HG03025 (cell line): ENCODE data around the gene CACNA2D3.
"Not testable (repeated sequence)": the region's sequence is repeated elsewhere in the genome, so short reads cannot be mapped to it uniquely, and the experiment has no call there.

Experiments used
- ATAC-seq: cut with Tn5 transposase; IDR thresholded peaks from one replicate; pipeline ENCODE4 v1.9.1; 2021; ENCODE audit warnings: mild to moderate bottlenecking, moderate library complexity; ENCODE audit not compliant: unreplicated experiment, low FRiP score

The CACNA2D3 gene

DNA sequence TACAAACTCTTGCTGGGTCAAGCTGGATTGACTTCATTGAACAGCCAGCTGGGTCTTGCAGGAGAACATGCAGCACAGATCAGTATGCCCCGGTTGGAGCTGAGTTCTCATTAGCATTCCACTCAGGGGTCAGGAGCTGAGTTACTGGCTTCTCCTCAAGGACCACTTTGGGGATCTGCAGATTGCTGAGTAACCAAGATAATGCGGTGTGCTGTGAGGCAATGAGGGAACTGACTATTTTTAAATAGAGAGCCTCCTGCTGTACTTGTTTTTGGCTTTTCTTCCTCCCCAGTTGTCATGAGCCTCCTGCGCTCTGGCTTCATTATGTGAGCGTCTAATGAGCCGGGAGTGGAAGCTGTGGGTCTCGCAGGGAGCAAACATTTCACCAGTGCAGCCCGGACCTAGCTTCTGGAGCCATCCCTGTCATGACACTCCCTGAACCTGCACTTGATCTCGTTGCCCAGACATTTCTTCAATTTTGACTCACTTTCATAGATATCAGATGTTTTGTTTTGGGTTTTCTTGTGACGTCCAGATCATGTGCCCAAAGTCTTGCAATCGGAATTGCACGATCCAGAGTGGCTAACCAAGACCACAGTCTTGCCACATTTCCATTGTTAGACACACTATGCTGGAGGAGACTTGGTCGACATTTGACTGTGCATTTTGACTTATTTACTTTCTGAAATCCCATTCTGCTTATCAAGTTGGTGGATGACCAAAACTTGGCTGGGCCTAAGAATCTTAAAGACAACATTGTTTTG lies 478.3 kb downstream of the CACNA2D3 start:
- ATAC-seq, result no peak

DNA sequence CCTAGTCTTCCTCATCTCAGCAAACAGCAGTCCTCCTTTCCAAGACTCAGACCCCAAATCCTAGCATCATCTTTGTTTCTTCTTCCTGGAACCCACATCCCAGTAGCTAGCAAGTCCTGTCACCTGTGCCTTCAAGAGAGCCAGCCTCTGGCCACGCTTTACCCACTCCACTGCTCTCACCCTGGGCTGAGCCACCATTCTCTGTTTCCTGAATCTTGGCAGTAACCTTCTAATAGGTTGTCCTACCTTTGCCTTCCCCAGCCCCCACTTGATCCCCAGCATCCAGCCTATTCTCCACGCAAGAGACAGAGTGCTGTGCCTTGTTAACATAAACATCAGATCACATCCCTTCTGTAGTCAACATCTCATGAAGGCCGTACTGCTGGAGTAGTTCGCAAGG lies 482.1 kb downstream of the CACNA2D3 start:
- ATAC-seq, result no peak

DNA sequence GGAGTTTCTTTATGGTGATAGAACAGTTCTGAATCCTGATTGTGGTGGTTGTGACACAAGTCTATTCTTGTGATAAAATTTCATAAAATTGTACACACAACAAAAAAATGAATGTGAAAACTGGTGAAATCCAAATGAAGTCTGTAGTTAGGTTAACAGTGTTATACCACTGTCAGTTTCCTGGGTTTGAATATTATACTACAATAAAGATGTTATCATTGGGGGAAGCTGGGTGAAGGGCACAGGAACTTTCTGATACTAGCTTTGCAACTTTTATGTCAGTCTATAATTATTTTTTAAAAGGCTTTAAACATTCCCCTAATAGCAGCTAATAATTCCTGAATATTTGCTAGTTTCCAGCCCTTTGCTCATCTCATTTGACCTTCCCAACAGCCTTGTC lies 485.7 kb downstream of the CACNA2D3 start:
- ATAC-seq, result no peak

DNA sequence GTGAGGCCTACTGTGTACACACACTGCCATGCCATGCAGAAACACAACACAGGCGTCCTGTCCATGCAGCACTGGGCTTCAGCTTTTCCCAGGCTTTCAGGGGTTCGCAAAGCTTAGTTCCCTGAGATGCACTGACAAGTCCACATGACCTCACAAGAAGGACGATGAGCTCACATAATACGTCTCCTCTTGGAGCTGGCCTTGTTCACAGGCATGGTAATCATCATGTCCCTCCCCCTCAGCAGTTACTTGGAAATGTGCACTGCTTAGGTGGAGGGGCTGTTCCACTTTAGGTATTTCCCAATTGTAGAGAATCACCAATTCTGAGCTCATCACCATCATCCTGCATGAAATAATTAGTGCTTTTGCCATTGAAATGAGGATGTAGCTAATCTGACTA lies 496.7 kb downstream of the CACNA2D3 start:
- no peak for ATAC-seq

DNA sequence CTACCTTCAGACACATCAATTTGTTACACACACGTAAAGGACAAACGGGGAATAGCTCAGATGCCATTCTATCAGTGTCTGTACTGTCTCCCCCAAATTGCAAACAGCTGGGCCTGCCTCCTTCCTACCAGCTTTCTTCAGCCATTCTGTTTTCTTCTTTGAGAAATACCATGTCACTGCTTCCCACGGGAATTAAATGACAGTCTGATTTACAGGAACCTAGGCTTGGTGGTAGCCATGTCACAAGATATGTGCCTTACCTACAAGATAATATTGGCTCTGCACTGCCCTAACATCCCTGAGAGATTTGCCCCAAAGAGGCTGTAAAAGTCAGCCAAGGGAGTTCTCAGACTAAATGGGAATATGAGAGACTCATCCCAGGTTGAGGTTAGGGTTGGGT lies 497.2 kb downstream of the CACNA2D3 start:
- no peak for ATAC-seq

DNA sequence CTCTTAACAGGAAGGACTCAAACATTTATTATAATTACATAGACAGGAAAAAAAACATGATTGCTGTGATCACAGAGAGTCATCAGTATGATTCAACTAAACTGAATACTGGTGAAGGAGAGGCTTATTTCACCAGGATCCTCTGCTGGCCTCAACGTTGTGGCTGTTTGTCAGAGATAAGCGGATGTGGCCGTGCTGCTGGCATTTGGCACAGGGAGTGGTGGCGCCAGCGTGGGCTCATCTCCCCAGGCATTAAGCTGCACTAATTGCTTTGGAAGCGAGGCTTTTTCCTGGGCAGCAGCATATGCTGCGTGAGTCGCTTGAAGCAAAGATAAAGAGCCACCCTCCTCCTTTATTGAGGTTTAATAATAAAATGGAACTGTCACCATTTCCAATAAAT lies 498.8 kb downstream of the CACNA2D3 start:
- no peak for ATAC-seq

DNA sequence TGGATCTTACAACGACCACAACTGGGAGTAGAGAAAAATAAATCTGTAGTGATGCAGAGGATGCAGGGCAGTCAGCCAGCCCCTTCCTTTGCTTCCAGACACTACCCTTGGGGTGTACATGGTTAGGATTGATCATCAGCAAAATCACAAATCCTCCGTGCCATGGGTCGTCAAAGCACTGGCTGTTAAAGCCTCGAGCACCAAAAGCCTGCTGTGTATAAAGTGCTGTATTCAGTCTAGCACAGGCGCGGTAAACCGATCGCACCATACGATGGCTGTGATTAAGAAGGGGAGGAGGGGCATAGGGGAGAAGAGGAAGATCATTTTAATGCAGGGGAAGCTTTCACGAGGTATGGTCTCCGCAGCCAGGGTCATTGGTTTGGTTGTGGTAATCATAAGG lies 500.3 kb downstream of the CACNA2D3 start:
- no peak for ATAC-seq

DNA sequence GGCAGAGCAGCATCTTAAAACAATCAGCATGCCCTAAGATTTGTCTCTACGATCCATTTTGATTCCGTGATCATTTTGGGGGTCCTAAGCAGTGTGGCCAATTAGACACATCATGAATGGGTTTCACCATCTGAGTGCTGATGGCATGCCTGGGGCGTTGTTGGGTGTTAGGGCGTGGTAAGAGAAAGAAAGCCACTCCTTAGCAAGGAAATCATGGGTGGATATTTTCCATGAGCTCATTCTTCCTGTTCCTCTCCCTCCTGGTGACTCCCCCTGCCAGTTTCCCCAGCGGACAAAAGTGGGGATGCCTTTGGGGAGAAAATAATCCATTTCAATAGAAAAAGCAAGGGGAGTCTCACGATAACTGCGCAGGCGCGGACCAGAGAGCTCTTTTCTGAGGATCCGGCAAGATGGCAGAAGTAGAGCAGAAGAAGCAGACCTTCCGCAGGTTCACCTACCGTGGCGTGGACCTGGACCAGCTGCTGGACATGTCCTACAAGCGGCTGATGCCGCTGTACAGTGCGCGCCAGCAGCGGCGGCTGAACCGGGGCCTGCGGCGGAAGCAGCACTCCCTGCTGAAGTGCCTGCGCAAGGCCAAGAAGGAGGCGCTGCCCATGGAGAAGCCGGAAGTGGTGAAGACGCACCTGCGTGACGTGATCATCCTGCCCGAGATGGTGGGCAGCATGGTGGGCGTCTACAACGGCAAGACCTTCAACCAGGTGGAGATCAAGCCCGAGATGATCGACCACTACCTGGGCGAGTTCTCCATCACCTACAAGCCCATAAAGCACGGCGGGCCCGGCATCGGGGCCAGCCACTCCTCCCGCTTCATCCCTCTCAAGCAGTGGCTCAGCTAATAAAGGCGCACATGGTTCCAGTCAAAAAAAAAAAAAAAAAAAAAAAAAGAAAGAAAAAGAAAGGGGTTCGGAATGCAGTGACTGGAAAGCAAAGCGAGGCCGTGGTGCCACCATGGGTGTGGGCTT lies 503.7 kb downstream of the CACNA2D3 start:
- ATAC-seq, result no peak

DNA sequence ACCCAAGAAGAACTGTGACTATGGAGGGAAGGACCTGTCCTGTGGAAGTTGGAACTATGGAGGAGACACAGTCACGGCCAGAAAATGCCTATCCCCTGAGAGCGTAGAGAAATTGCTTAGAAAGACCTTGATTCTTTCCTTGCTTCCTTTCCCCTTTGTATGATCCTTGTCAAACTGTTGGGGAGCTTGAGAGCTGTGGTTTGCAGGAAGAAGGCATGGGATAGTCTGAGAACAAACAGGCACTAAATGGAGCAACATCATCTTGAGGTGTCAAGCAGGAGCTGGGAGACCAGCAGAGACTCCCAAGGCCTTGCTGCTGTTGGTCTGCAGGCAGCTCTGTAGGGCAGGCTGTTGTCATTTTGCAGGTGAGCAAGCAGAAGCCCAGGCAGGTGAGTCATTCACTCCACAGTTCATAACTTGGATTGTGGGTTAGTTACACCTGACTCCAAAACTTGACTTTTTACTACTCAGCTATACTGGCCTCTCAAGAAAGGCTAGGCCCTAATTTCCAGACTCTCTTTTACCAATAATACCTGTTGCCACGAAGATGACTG lies 506.6 kb downstream of the CACNA2D3 start:
- no peak for ATAC-seq

DNA sequence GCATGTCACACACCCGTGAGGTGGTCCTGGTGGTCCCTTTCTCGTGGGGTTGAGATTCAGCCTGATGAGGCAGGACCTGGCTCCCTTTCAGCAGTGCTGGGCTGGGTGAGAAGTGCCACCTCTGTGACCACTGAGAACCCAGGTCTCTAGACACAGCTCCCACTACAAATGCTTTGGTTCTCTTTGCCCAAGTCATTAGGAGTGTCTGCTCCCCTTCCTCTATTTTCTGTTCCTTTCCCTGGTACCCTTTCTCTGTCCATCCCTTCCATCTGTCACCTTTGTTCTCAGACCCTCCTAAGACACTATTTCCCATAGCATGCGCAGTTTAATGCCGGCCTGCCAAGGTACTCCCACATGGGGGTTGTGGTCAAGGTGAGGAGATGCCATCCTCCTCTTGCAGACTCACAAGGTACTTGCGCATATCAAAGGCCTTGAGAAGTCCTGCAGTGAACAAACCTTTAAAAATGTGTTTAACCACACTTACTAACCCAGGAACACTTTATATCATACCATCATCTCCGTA lies 507.8 kb downstream of the CACNA2D3 start:
- no peak for ATAC-seq

DNA sequence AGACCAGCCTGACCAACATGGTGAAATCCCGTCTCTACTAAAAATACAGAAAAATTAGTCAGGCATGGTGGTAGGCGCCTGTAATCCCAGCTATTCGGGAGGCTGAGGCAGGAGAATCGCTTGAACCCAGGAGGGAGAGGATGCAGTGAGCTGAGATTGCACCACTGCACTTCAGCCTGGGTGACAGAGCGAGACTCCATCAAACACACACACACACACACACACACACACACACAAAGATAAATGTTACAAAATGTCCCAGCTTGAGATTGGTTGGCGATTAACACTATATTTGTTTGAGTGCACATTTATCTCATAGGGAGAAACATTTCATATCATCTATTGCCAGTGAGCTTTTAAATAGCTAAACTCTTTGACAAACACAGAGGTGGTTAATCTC lies 508.6 kb downstream of the CACNA2D3 start:
- not testable (repeated sequence) for ATAC-seq

DNA sequence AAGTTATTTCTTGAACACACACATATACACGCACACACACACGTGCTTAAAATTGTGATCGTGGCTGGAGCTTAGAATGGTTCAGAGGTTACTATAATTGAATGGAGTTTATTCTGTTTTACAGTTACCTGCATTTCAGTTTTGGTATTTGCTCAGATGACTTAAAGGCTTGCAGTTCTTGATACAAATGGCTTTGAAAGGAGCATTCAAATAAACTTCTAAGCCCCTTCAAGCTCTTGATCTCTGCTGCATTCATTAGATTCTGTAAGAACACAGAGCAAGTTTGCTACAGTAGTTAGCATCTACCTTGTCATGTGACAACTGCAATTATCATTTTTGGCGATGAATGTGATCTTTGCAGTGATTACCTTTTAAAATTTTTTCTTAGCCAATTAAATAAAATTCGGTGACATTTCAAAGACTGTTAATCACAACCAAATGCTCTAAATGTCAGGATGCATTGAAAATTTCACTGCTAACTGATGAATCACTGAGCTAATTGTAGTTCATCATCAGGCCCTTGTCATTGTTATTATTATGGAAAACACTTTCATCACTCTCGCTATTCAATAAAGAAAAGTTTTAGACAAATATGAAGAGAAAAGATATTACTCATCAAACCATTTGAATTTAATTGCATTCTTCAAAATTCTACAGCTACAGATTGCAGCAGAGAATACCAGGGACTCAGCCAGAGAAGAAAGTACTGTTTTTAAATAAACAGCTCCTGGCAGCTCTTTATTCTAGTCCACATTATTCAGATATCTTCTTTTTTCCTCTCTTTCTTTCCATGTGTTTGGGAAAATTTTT lies 509.4 kb downstream of the CACNA2D3 start:
- no peak for ATAC-seq

DNA sequence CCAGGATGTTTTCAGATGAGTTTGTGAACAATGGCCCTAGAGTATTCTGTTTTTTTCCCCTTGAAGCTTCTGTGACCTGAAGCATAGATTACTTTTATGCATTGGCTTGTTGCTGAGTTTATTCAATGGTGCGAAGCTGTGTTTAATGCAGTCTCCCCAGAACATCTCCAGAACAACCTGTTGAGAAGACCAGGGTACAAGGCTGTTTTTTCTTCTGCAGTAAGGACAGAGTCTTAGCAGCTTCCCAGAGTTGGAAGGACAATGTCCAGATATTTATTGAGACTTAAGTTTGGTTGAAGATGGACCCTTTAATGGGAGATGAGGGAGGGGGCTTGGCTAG lies 509.9 kb downstream of the CACNA2D3 start:
- no peak for ATAC-seq

DNA sequence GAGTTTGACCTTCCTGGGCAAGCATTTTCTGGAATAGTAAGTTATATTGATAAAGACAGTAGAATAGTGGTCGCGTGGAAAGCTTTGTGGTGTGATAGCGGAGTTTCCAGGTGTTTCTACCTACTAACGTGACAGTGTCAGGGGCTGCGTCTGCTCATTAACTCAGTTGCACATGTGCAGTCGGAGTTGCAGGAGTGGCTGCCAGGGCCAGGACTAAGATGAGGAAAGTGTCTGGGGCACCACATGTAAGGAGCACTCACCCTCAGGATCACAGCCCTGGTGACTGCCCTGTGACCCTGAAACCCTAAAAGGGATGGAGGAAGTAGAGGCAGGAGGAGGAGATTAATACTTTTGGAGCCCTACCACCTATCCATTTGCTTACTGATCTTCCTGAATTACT lies 510.5 kb downstream of the CACNA2D3 start:
- ATAC-seq, result no peak

DNA sequence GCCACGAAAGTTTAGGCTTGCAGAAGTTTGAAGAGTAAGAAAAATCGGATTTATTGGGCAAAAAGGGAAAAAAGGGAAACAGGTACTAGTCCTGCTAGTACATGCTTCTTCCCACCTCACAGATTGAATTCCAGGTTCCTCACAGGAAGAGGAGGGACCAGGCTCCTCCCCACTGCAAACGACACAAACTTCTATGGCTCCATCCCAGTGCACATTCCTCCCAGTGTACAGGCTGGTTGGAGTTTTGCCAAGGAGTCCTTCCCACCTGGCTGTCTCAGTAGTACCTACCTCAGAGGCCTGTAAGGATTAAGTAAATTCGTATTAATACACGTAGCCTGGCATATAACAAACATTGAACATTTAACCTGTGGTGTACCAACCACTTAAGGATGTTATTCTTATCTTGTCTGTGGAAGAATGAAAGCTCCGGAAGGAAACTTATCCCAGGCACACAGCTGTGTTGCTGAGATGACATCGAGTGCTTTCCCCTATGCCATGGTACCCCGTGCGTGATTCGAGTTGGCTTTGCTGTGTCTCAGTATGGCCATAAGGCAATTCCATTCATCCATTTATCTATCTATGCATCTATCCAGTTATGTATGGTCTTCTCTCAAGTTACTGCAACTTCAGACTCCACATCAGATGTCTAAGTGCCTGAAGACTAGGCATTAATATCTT lies 511.2 kb downstream of the CACNA2D3 start:
- no peak for ATAC-seq

DNA sequence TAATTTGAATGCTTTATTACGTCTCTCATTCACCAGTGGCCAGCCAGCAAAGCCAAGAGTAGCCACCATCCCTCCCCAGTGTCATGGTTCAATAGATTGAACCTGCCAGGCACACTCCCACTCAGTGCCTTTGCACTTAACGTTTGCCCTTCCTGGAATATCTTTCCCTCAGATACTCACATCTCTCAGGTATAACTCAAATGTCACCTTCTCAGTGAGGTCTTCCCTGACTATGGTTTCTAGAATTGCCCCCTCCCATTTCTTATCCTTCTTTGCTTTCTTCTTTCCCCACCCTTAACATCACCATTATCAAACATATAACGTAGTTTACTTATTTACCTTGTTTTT lies 511.7 kb downstream of the CACNA2D3 start:
- no peak for ATAC-seq

DNA sequence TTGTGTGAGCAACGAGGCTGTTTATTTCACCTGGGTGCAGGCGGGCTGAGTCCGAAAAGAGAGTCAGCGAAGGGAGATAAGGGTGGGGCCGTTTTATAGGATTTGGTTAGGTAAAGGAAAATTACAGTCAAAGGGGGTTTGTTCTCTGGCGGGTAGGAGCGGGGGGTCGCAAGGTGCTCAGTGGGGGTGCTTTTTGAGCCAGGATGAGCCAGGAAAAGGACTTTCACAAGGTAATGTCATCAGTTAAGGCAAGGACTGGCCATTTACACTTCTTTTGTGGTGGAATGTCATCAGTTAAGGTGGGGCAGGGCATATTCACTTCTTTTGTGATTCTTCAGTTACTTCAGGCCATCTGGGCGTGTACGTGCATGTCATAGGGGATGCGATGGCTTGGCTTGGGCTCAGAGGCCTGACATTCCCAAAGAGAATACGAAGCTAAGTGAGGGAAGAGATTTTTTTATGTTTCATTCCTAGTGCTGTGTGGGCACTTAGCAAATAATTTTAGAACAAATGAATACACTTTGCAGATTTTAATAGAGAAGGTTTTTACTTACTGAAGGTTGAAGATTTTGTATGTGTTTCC lies 517.5 kb downstream of the CACNA2D3 start:
- ATAC-seq, result not testable (repeated sequence)

DNA sequence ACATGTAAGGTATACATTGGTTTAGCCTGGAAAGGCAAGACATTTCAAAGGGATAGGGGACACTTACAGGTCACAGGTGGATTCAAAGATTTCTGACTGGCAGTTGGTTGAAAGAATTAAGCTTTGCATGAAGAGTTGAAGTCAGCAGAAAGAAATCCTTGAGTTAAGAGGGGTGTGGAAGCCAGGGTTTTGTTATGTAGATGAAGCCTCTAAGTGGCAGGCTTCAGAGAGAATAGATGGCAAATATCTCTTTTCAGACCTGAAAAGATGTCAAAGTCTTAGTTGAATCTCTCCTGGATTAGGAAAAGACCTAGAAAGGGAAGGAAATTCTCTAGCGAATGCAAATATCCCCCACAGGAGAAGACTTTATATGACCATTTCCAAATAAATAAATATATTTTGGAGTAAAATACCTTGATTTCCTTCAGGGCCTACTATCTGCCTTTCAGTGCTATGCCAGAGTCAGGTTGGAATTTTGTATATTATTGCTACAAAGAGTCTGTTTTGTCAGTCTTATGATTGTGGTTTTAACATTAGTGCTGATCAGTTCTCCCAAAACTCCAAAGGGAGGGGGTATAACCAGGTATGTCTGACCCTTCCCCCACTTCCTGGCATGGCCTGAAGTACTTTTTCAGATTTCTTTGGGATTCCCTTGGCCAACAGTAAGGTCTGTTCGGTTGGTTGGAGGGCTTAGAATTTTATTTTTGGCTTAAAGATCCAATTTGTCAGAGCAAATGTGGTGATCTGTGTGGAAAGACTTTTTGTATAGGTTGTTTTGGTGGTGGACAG lies 519.1 kb downstream of the CACNA2D3 start:
- ATAC-seq, result no peak

DNA sequence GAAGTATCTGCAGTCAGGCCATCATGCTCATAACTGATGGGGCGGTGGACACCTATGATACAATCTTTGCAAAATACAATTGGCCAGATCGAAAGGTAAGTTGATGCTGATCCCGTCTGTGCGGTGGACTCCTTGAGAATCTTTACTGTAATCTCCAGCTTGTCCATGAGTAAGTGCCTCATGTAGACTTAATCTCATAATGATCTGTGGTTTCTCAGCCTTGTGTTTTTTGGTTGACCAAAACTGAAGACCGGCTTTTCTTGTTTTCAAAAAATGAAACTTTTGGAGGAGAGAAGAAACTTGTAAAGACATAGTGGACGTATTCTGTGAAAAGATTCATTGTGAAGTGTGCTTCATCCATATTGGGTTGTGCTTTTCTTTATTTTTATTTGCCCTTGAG lies 519.8 kb downstream of the CACNA2D3 start:
- no peak for ATAC-seq
